Neural cell (in vitro differentiated cells): ENCODE results near the gene USP4. TPM values are rescaled to one million over a fixed set of nuclear protein-coding genes. Genes with fewer than 3 reads are reported as not detected.

Source experiments
- H2AFZ ChIP-seq: fragments of 200-600, 300-800 bp; sonication (generic), shearing (Covaris generic); 2 replicates; pipeline ENCODE4 v1.6.0; 2014; ENCODE audit warnings: low read depth, mild to moderate bottlenecking, antibody characterized with exemption, low read length, moderate library complexity
- H3F3A ChIP-seq: fragments of 200-600 bp; shearing (Covaris generic); 2 replicates; pipeline ENCODE4 v1.6.1; 2016; ENCODE audit warnings: mild to moderate bottlenecking, moderate library complexity, mixed read lengths, antibody characterized with exemption, low read length; ENCODE audit not compliant: insufficient read depth, poor library complexity, severe bottlenecking
- H3K27ac ChIP-seq: fragments of 200-600, 300-800 bp; sonication (generic), shearing (Covaris generic); 2 replicates; pipeline ENCODE4 v1.5.1; 2014; ENCODE audit warnings: mild to moderate bottlenecking, low read length, moderate library complexity
- H3K27me3 ChIP-seq: fragments of 300-800, 200-600 bp; sonication (generic), shearing (Covaris generic); 2 replicates; pipeline ENCODE4 v1.6.0; 2014; ENCODE audit warnings: mild to moderate bottlenecking, low read depth, low read length, moderate library complexity; ENCODE audit not compliant: insufficient read depth
- H3K36me3 ChIP-seq: fragments of 300-800, 200-600 bp; sonication (generic), shearing (Covaris generic); 2 replicates; pipeline ENCODE4 v1.5.1; 2014; ENCODE audit warnings: mild to moderate bottlenecking, antibody characterized with exemption, low read length, moderate library complexity; ENCODE audit not compliant: insufficient read depth
- H3K4me2 ChIP-seq: fragments of 300-800, 200-600 bp; sonication (generic), shearing (Covaris generic); 2 replicates; pipeline ENCODE4 v1.6.0; 2014; ENCODE audit warnings: mild to moderate bottlenecking, low read length
- H3K4me3 ChIP-seq: fragments of 300-800, 200-600 bp; sonication (generic), shearing (Covaris generic); 2 replicates; pipeline ENCODE4 v1.5.1; 2014; ENCODE audit warnings: mild to moderate bottlenecking, low read length, moderate library complexity
- H3K79me2 ChIP-seq: fragments of 200-600 bp; shearing (Covaris generic); replicated peaks from 2 replicates; pipeline ENCODE4 v1.6.0; 2014; ENCODE audit warnings: mild to moderate bottlenecking, low read length, moderate library complexity; ENCODE audit not compliant: insufficient read depth
- H3K9ac ChIP-seq: fragments of 300-800, 200-600 bp; sonication (generic), shearing (Covaris generic); 2 replicates; pipeline ENCODE4 v1.6.1; 2016; ENCODE audit warnings: mild to moderate bottlenecking, low read length, mixed read lengths
- H3K9me2 ChIP-seq: fragments of 200-600 bp; shearing (Covaris generic); 2 replicates; pipeline ENCODE4 v1.6.1; 2016; ENCODE audit warnings: mild to moderate bottlenecking, low read length, mixed read lengths; ENCODE audit not compliant: insufficient read depth
- H3K9me3 ChIP-seq: fragments of 200-600, 300-800 bp; sonication (generic), shearing (Covaris generic); 2 replicates; pipeline ENCODE4 v1.6.1; 2016; ENCODE audit warnings: mild to moderate bottlenecking, mixed run types, low read length, moderate library complexity, mixed read lengths
- H4K20me1 ChIP-seq: fragments of 200-600 bp; shearing (Covaris generic); 2 replicates; pipeline ENCODE4 v1.6.1; 2016; ENCODE audit warnings: mild to moderate bottlenecking, mixed run types; ENCODE audit not compliant: insufficient read depth
- EP300 ChIP-seq: fragments of 450-650 bp; conservative IDR thresholded peaks from 2 replicates; pipeline ENCODE4 v1.6.1; 2014; ENCODE audit warnings: antibody characterized with exemption, mild to moderate bottlenecking, moderate library complexity; ENCODE audit not compliant: poor library complexity, severe bottlenecking
- EZH2 ChIP-seq: fragments of 200-600, 300-800 bp; shearing (Covaris generic), sonication (generic); IDR thresholded peaks from 2 replicates; pipeline ENCODE4 v1.6.1; 2014; ENCODE audit warnings: antibody characterized with exemption, low read length, borderline replicate concordance, mild to moderate bottlenecking; ENCODE audit not compliant: insufficient read depth, poor library complexity, severe bottlenecking
- MXI1 ChIP-seq: fragments of 450-650 bp; conservative IDR thresholded peaks from 2 replicates; pipeline ENCODE4 v1.6.1; 2014; ENCODE audit warnings: antibody characterized with exemption, mild to moderate bottlenecking; ENCODE audit not compliant: poor library complexity, severe bottlenecking
- POLR2AphosphoS5 ChIP-seq: IDR thresholded peaks from 2 replicates; pipeline ENCODE4 v1.6.1; 2012
- RAD21 ChIP-seq: fragments of 450-650 bp; conservative IDR thresholded peaks from 2 replicates; pipeline ENCODE4 v1.6.1; 2014; ENCODE audit warnings: antibody characterized with exemption, mild to moderate bottlenecking, moderate library complexity
- SMC3 ChIP-seq: fragments of 450-650 bp; conservative IDR thresholded peaks from 2 replicates; pipeline ENCODE4 v1.6.1; 2014; ENCODE audit warnings: antibody characterized with exemption, mild to moderate bottlenecking, moderate library complexity; ENCODE audit not compliant: poor library complexity
- TAF1 ChIP-seq: IDR thresholded peaks from 2 replicates; pipeline ENCODE4 v1.6.1; 2012; ENCODE audit warnings: low read depth
- polyA plus RNA-seq: library from polyadenylated mRNA; depleted of rRNA; stranded (reverse); fragments of >200 nt; gene quantifications from 2 replicates; pipeline ENCODE4 v1.2.3, GENCODE V29; 2014
- TF ChIP-seq, protein P1 (sequence below): IDR thresholded peaks from 2 replicates; pipeline ENCODE4 v1.6.1; 2012; ENCODE audit warnings: borderline replicate concordance
- TF ChIP-seq, protein P2 (sequence below): fragments of 450-650 bp; IDR thresholded peaks from 2 replicates; pipeline ENCODE4 v1.5.1; 2014; ENCODE audit warnings: antibody characterized with exemption, mild to moderate bottlenecking, moderate library complexity; ENCODE audit not compliant: poor library complexity, severe bottlenecking

USP4 gene
- polyA plus RNA-seq, 1 donor from 2014 or later: 35.5 TPM

GRCh38 chr3:49277383-49277775, 62.5 kb downstream of the USP4 start:
- H3K9ac ChIP-seq: no peak overlapping the region
- no peak overlapping the region for H3K4me3 ChIP-seq
- no peak overlapping the region for H3K27ac ChIP-seq
- no peaks in the 10 kb centered on the region for H3K79me2 ChIP-seq
- H3K9me2 ChIP-seq: no peaks in the 10 kb centered on the region
- H3K9me3 ChIP-seq: no peaks in the 10 kb centered on the region
- TF ChIP-seq RAD21: no peak
- no peak for TF ChIP-seq POLR2AphosphoS5
- TF ChIP-seq, protein P1, sequence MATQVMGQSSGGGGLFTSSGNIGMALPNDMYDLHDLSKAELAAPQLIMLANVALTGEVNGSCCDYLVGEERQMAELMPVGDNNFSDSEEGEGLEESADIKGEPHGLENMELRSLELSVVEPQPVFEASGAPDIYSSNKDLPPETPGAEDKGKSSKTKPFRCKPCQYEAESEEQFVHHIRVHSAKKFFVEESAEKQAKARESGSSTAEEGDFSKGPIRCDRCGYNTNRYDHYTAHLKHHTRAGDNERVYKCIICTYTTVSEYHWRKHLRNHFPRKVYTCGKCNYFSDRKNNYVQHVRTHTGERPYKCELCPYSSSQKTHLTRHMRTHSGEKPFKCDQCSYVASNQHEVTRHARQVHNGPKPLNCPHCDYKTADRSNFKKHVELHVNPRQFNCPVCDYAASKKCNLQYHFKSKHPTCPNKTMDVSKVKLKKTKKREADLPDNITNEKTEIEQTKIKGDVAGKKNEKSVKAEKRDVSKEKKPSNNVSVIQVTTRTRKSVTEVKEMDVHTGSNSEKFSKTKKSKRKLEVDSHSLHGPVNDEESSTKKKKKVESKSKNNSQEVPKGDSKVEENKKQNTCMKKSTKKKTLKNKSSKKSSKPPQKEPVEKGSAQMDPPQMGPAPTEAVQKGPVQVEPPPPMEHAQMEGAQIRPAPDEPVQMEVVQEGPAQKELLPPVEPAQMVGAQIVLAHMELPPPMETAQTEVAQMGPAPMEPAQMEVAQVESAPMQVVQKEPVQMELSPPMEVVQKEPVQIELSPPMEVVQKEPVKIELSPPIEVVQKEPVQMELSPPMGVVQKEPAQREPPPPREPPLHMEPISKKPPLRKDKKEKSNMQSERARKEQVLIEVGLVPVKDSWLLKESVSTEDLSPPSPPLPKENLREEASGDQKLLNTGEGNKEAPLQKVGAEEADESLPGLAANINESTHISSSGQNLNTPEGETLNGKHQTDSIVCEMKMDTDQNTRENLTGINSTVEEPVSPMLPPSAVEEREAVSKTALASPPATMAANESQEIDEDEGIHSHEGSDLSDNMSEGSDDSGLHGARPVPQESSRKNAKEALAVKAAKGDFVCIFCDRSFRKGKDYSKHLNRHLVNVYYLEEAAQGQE: no peak
- TF ChIP-seq SMC3: no peak
- TF ChIP-seq, protein P2, sequence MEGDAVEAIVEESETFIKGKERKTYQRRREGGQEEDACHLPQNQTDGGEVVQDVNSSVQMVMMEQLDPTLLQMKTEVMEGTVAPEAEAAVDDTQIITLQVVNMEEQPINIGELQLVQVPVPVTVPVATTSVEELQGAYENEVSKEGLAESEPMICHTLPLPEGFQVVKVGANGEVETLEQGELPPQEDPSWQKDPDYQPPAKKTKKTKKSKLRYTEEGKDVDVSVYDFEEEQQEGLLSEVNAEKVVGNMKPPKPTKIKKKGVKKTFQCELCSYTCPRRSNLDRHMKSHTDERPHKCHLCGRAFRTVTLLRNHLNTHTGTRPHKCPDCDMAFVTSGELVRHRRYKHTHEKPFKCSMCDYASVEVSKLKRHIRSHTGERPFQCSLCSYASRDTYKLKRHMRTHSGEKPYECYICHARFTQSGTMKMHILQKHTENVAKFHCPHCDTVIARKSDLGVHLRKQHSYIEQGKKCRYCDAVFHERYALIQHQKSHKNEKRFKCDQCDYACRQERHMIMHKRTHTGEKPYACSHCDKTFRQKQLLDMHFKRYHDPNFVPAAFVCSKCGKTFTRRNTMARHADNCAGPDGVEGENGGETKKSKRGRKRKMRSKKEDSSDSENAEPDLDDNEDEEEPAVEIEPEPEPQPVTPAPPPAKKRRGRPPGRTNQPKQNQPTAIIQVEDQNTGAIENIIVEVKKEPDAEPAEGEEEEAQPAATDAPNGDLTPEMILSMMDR: no peak
- no peak for TF ChIP-seq TAF1
- TF ChIP-seq EP300: no peak
- TF ChIP-seq MXI1: no peak
- no peak for TF ChIP-seq EZH2
- H3F3A ChIP-seq: no peaks in the 10 kb centered on the region
- H4K20me1 ChIP-seq: no peaks in the 10 kb centered on the region
- H3K27me3 ChIP-seq: no peaks in the 10 kb centered on the region
- H3K4me2 ChIP-seq: no peak overlapping the region
- H2AFZ ChIP-seq: no peak overlapping the region
- no peaks in the 10 kb centered on the region for H3K36me3 ChIP-seq

- no peaks in the 10 kb centered on the region for H3K79me2 ChIP-seq
- H3K4me2 ChIP-seq: no peak within 1 kb of the TSS
- no peak within 1 kb of the TSS for H3K4me3 ChIP-seq
- H3K27ac ChIP-seq: no peak within 1 kb of the TSS
- H3F3A ChIP-seq: no peaks in the 10 kb centered on the region
- no peaks in the 10 kb centered on the region for H3K27me3 ChIP-seq
- H3K9ac ChIP-seq: no peak within 1 kb of the TSS
- H4K20me1 ChIP-seq: no peaks in the 10 kb centered on the region
- no peaks in the 10 kb centered on the region for H3K9me3 ChIP-seq
- no peak within 1 kb of the TSS for H2AFZ ChIP-seq
- TF ChIP-seq TAF1 (no peak), MXI1 (no peak)
- no peaks in the 10 kb centered on the region for H3K36me3 ChIP-seq
- H3K9me2 ChIP-seq: no peaks in the 10 kb centered on the region
Observed at GRCh38 chr3:49276475-49277382, 63.1 kb downstream of the USP4 start, which contains the start of gene C3orf62. Gene C3orf62, minus strand, starts transcription at chr3:49277232. Its CDS starts 360 bp downstream, at chr3:49276872.
